ENCODE measurements around the gene TNS2.
A peak's percentile ranks its signal among the peaks of the same experiment; 100 is the strongest.

TNS2 gene

GRCh38 chr12:53044896-53045695, 4.8 kb upstream of the TNS2 start:
- no peak for DNase-seq (ENCODE audit: low spot score)

- DNase-seq (ENCODE audit: low spot score), result no peak
Measured at GRCh38 chr12:53045696-53046045, 4.2 kb upstream of the TNS2 start.

GRCh38 chr12:53046655-53047220, 3.1 kb upstream of the TNS2 start:
- DNase-seq (ENCODE audit: low spot score), result peak; percentile 82

GRCh38 chr12:53047221-53048032, 2.4 kb upstream of the TNS2 start:
- DNase-seq (ENCODE audit: low spot score), result peak; percentile 72

GRCh38 chr12:53048033-53048779, 1.7 kb upstream of the TNS2 start:
- no peak for DNase-seq (ENCODE audit: low spot score)

- no peak for DNase-seq (ENCODE audit: low spot score)
Measured at GRCh38 chr12:53048780-53049401, 974 bp upstream of the TNS2 start.

GRCh38 chr12:53050426-53051057, 677 bp downstream of the TNS2 start:
- no peak for DNase-seq (ENCODE audit: low spot score)

GRCh38 chr12:53051058-53051880, 1.4 kb downstream of the TNS2 start:
- no peak for DNase-seq (ENCODE audit: low spot score)

GRCh38 chr12:53051881-53052412, 2.1 kb downstream of the TNS2 start:
- no peak for DNase-seq (ENCODE audit: low spot score)

- no peak for DNase-seq (ENCODE audit: low spot score)
Measured at GRCh38 chr12:53052419-53053217, 2.8 kb downstream of the TNS2 start.

- no peak for DNase-seq (ENCODE audit: low spot score)
Measured at GRCh38 chr12:53053218-53054111, 3.6 kb downstream of the TNS2 start.

- DNase-seq (ENCODE audit: low spot score), result peak; percentile 80
Measured at GRCh38 chr12:53054112-53054878, 4.4 kb downstream of the TNS2 start.

GRCh38 chr12:53055471-53056266, 5.8 kb downstream of the TNS2 start:
- no peak for DNase-seq (ENCODE audit: low spot score)

- no peak for DNase-seq (ENCODE audit: low spot score)
Measured at GRCh38 chr12:53056296-53056695, 6.4 kb downstream of the TNS2 start.

- no peak for DNase-seq (ENCODE audit: low spot score)
Measured at GRCh38 chr12:53056901-53057300, 7.0 kb downstream of the TNS2 start.

- DNase-seq (ENCODE audit: low spot score), result no peak
Measured at GRCh38 chr12:53057816-53058500, 8.1 kb downstream of the TNS2 start.

Data from RKO (cell line).